Epithelial cell of proximal tubule (primary cell): ENCODE results near the gene BMP8B. TPM values are rescaled to one million over a fixed set of nuclear protein-coding genes. Genes with fewer than 3 reads are reported as not detected.
"Not testable (repeated sequence)": the region's sequence is repeated elsewhere in the genome, so short reads cannot be mapped to it uniquely, and the experiment has no call there.

ENCODE experiments used
- DNase-seq: peaks from one replicate; pipeline ENCODE4 v3.0.0-alpha.2; 2011; ENCODE audit warnings: low read depth
- H3K4me3 ChIP-seq: 2 replicates; pipeline ENCODE4 v1.5.1; 2011; ENCODE audit warnings: low read depth, mild to moderate bottlenecking, low read length
- CTCF ChIP-seq: conservative IDR thresholded peaks from 2 replicates; pipeline ENCODE4 v1.5.1; 2012; ENCODE audit warnings: low read depth, mild to moderate bottlenecking, low read length
- total RNA-seq: library from RNA; depleted of rRNA; stranded (reverse); fragments of >200 nt; gene quantifications from 2 replicates; pipeline ENCODE4 v1.2.3, GENCODE V29; 2015

The BMP8B gene
- total RNA-seq, 1 donor from 2014 or later, result 1.9 TPM

GRCh38 chr1:39832294-39832693 is 43.6 kb upstream of the BMP8B start:
- no peak for DNase-seq
- no peak for TF ChIP-seq CTCF
- no peak overlapping the region for H3K4me3 ChIP-seq

GRCh38 chr1:39829791-39830533 is 41.3 kb upstream of the BMP8B start:
- TF ChIP-seq CTCF, result no peak
- no peak for DNase-seq
- no peak overlapping the region for H3K4me3 ChIP-seq

GRCh38 chr1:39828734-39829133 is 40.1 kb upstream of the BMP8B start:
- no peak for DNase-seq
- H3K4me3 ChIP-seq, result no peak overlapping the region
- no peak for TF ChIP-seq CTCF

GRCh38 chr1:39828255-39828654 is 39.6 kb upstream of the BMP8B start:
- H3K4me3 ChIP-seq, DNase-seq: not testable (repeated sequence)

- no peak for DNase-seq
- TF ChIP-seq CTCF, result no peak
- H3K4me3 ChIP-seq, result no peak overlapping the region
Measured at GRCh38 chr1:39827201-39827600, 38.5 kb upstream of the BMP8B start.

- no peak for TF ChIP-seq CTCF
- DNase-seq, result no peak
- H3K4me3 ChIP-seq, result no peak overlapping the region
Measured at GRCh38 chr1:39826583-39826982, 37.9 kb upstream of the BMP8B start.

- DNase-seq, result no peak
- H3K4me3 ChIP-seq, result no peak overlapping the region
- TF ChIP-seq CTCF, result no peak
Measured at GRCh38 chr1:39825432-39825941, 36.8 kb upstream of the BMP8B start.

GRCh38 chr1:39823450-39823849 is 34.8 kb upstream of the BMP8B start:
- not testable (repeated sequence) for H3K4me3 ChIP-seq, DNase-seq
